Activated CD8-positive, alpha-beta memory T cell treated with anti-CD3 and anti-CD28 coated beads, Interleukin-2, amount 50 U/mL, for 1 hour (primary cell): ENCODE results near the gene ANO6.

Source experiments
- DNase-seq: peaks from one replicate; pipeline ENCODE4 v3.0.0-alpha.2; 2020; ENCODE audit errors: extremely low read depth

The ANO6 gene

GRCh38 chr12:45279931-45280830, 64.3 kb downstream of the ANO6 start:
- no peak for DNase-seq

GRCh38 chr12:45281994-45282393, 66.1 kb downstream of the ANO6 start:
- DNase-seq, result no peak

- no peak for DNase-seq
Observed at GRCh38 chr12:45282411-45282810, 66.5 kb downstream of the ANO6 start.

- DNase-seq, result no peak
Observed at GRCh38 chr12:45284096-45284901, 68.4 kb downstream of the ANO6 start.

GRCh38 chr12:45285717-45286116, 69.8 kb downstream of the ANO6 start:
- DNase-seq, result no peak

- no peak for DNase-seq
Observed at GRCh38 chr12:45286621-45287020, 70.7 kb downstream of the ANO6 start.

- no peak for DNase-seq
Observed at GRCh38 chr12:45289245-45290215, 73.6 kb downstream of the ANO6 start.

GRCh38 chr12:45290216-45290605, 74.3 kb downstream of the ANO6 start:
- DNase-seq, result no peak

- no peak for DNase-seq
Observed at GRCh38 chr12:45291518-45291917, 75.6 kb downstream of the ANO6 start.

- no peak for DNase-seq
Observed at GRCh38 chr12:45292486-45293195, 76.7 kb downstream of the ANO6 start.

GRCh38 chr12:45294906-45295305, 79.0 kb downstream of the ANO6 start:
- DNase-seq, result no peak

- DNase-seq, result no peak
Observed at GRCh38 chr12:45296046-45296586, 80.2 kb downstream of the ANO6 start.

GRCh38 chr12:45298047-45298446, 82.2 kb downstream of the ANO6 start:
- no peak for DNase-seq

- no peak for DNase-seq
Observed at GRCh38 chr12:45298721-45299692, 83.1 kb downstream of the ANO6 start.

GRCh38 chr12:45302621-45303369, 86.9 kb downstream of the ANO6 start:
- no peak for DNase-seq

GRCh38 chr12:45303945-45304344, 88.0 kb downstream of the ANO6 start:
- DNase-seq, result no peak

- no peak for DNase-seq
Observed at GRCh38 chr12:45304514-45305178, 88.8 kb downstream of the ANO6 start.

- DNase-seq, result no peak
Observed at GRCh38 chr12:45305907-45306306, 90.0 kb downstream of the ANO6 start.
